HG03521 (cell line): ENCODE data around the gene PRKACG.
A peak's percentile ranks its signal among the peaks of the same experiment; 100 is the strongest.
"Not testable (repeated sequence)": the region's sequence is repeated elsewhere in the genome, so short reads cannot be mapped to it uniquely, and the experiment has no call there.

Experiments
- ATAC-seq: cut with Tn5 transposase; IDR thresholded peaks from one replicate; pipeline ENCODE4 v1.9.1; 2021; ENCODE audit warnings: mild to moderate bottlenecking, moderate library complexity; ENCODE audit not compliant: unreplicated experiment

Gene PRKACG

DNA sequence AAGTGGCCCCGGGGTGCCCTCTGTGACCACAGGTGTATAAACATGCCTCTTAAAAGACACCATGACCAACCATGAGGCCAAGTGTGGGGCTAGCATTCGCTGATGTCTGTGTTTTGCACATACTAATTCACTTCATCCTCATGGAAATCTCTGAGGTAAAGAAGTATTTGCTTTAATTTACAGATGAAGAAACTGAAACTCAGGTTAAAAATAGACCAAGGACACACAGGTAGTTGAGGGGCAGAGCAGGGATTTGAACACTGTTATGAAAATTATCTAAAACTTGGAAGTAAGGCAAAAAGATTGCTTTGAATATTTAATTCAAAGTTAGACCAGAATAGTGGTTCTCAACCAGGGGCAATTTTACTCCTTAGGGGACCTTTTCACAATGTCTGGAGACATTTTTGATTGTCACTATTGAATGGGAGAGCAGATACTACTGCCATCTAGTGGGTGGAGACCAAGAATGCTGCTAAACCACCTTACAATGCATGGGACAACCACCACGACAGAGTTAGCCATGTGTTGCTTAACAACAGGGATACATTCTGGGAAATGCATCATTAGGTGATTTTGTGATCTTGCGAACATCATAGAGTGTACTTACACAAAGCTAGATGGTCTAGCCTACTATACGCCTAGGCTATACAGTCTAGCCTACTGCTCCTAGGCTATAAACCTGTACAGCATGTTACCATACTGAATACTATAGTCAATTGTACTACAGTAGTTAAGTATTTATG lies 13.6 kb upstream of the PRKACG start:
- peak; percentile 73 for ATAC-seq

DNA sequence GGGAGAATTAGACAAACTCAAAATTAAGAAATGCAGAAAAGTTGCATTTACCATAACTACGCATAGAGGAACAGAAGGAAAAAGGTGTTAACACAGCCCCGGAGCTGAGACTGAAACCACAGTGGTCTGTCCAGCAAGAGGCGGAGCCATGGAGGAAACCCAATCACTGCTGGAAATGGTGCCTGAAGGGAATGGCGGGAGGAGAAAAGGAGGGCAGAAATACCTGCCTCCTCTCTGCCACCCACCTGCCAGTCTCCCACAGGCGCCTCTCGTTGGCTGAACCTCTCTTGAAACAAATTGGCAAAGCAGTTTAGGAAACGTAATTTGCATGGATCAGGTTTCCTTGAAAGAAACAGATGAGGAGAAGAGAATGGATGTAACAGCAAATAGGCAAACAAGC lies 9.7 kb upstream of the PRKACG start:
- ATAC-seq: no peak

DNA sequence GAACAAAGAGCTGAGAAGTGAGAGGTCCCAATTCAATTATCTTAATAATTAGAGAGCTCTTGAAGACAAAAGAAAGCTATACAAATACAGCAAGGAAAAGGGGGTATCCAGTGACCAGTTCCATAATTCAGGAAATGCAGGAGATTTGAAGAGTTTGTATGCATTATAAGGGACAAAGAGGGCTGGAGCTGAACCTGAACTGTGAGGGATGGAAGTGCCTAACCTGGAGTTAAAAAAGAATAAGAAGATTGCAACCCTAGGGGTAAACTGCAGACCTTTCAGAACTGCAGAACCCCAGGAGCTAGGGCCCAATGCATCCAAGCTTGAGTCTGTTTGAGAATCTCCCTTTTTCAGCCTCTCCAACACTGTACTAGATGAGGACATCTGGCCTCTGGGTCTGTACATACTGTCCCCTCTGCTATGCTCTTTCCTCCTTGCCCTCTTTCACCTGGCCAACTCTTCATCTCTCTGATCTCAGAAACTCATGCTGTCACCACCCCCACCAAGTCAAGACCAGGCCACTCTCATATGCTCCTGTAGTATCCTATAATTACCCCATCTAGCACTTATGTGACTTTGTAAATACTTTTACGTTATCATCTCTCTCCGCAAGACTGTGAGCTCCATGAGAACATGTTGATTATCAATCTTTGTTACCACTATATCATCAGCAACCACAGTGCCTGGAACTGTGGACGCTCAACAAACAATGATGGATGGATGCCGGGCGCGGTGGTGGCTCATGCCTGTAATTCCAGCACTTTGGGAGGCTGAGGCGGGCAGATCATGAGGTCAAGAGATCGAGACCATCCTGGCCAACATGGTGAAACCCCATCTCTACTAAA lies 6.6 kb upstream of the PRKACG start:
- no peak for ATAC-seq

DNA sequence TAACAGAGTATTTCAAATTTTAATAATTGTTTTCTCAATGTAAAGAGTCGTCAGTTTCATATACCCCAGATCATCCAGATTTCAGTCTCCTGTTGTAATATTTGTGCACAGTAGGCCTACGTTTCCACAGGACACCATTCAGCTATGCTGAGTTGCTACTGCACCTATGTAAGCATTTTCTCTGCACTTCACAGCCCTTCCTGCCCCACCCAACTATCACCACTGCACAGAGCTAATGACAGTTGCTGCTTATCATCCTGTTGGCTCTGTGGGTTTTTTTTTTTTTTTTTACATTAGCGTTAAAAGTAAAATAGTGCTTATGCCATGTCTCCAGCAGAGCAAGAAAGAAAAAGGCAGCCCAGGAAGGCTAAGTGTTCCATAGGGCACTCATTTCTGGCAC lies 5.9 kb upstream of the PRKACG start:
- ATAC-seq: no peak

DNA sequence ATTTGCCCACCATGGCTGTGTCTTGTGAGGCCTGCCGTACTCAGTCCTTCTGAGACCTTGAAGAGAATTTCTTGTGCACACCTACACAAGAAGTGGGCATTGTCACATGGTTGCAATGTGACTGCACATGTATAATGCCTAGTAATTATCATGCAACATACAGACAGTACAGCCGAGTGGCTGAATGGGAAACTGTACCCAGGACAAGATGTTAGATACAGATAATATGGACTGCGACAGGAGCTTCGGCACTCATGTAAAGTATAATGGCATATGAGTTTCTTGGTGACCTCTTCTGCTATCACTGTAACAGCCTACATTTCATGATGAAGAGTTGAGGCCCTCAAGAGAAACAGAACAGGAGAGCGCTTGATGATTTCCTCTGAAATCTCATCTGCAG lies 4.8 kb upstream of the PRKACG start:
- ATAC-seq: no peak

DNA sequence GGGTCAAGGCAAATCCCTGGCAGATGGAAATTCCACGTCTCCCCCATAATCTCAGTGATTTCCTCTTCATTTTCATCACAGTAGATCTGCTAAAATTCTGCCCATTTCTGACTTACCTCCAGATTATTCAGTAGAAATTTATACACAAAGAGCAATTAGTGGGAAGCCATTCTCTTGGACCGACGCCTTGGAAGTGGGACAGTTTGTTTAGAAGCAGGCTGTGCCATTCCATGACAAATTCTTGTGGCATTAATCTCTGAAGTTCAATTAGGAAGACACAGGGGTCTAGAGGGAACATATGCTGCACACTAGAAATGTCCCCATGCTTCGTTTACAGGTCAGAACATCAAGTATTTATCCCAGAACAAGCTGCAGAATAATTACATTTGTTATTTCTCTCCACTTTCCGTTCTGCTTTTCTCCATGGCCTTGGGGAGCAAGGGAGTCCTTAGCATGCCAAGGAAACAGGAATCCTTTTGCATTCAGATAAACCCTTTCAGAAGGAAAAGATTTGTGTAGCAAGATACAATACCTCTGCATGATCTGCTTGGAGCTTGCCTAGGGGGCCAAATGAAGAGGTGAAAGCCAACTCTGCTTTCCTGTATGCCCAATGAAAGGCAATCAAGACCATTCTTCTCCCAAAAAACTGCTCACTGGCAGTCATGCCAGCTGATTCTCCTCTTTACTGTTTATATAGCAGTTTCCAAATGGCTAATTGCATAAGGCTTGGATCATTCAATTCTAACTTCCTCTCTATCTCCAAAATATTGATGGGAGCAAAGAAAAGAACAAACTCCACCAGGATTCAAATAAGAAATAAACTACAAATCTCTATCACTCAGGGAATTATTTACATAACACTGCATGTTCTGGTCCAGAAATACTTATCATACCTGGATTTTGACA lies 2.5 kb upstream of the PRKACG start:
- no peak for ATAC-seq

DNA sequence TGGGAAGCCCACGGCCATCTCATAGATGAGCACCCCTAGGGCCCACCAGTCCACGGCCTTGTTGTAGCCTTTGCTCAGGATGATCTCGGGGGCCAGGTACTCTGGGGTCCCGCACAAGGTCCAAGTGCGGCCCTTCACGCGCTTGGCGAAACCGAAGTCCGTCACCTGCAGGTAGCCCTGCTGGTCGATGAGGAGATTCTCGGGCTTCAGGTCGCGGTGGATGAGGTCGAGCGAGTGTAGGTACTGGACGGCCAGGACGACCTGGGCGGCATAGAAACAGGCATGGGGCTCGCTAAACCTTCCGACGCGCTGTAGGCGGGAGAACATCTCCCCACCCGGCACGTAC lies 558 bp downstream of the PRKACG start:
- no peak for ATAC-seq

DNA sequence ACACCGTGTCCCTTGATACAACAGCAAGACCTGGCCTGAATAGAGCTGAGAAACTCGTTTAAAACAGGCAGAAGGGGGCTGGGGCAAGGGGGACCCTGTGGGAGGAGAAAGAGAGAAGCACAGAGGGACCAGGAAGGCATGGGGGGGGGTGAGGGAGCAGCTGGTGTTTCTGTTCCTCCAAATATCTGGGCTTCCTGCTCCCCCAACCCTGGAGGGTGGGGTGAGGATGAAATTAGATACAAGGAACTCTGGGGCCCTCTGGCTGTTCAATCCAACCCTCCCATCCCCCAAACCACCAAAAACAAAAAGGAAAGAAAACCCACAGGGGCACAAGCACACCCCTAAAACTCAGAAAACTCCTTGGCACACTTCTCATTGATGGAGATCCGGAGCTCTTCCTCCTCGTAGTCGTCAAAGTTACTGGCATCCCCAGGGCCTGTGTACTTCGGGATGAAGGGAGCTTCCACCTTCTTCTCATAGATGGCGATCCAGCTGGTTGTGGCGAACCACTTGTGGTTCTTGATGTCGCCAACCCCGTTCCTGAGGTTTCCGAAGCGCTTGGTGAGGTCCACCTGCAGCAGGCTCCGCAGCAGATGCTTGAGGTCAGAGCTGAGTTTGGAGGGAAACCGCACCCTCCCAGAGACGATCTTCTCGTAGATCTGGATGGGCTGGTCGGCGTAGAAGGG lies 1.1 kb downstream of the PRKACG start:
- no peak for ATAC-seq

DNA sequence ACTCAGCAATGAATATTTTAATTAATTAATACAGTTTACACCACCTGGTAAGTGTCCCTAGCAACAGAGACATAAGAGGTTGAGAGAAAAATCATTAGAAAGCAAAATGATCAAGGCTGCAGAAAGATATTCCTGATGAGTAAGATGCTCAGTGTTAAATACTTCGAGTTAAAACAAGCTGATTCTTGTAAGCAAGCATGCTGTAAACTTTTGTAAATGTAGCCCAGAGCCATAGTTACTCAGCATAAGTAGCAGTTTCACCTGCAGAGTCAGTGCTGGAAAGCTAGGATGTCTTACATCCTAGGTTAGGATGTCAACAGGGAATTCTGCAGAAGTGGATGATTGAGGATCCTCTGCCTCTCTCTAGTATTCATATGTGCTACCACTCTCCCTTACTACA lies 4.2 kb downstream of the PRKACG start:
- no peak for ATAC-seq

DNA sequence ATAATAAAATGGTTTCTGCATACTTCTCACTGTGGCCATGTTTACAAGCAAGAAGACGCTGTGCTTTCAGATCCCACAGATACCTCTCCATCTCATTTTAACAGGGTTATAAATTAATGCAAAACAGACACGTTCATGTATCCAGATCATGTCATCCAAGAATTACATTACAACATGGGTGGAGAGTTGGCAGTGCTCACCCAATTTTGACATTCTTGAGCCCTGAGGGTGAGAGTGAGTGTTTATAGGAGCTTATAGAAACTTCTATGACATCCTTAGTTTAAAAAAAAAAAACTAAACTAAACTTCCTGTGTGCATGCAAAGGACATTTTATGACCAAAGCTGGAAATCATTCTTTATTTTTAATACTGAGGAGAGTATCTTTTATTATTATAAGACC lies 9.1 kb downstream of the PRKACG start:
- no peak for ATAC-seq

DNA sequence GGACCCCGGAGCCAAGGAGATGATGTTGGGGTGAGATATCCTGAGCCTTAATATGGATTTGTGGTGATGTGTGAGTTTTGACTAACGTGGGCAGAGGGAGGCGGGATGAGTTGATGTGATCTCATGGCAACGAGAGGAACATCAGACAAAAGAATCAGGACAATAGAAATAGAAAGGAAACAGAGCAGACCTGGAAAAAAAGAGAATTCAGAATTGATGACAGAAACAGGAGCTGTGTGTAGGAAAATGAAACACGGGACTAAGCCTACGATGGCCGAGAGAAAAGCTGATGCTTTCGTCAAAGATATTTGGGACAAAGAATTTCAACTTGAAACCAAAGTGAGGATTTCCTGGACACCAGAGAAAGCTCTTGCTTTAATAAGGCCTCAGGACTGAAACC lies 10.9 kb downstream of the PRKACG start:
- ATAC-seq: no peak

DNA sequence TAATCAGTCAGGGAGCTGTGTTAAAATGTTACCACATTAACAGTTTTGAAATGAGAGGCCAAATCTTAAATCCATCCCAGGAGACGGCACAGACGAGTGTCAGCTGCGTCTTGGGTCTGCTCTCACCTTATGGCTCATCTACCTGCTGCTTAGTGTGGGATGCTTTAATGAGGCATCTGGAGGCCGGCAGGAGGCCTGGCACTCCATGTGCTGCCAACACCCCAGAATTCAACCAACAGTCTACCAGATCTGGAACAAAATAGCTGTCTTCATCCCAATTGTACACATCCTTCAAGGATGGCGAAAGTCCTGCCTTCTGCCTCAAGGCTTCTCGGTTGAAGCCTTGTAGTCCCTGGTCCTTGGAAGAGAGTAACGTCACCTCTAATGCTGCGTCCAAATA lies 12.0 kb downstream of the PRKACG start:
- ATAC-seq: no peak

DNA sequence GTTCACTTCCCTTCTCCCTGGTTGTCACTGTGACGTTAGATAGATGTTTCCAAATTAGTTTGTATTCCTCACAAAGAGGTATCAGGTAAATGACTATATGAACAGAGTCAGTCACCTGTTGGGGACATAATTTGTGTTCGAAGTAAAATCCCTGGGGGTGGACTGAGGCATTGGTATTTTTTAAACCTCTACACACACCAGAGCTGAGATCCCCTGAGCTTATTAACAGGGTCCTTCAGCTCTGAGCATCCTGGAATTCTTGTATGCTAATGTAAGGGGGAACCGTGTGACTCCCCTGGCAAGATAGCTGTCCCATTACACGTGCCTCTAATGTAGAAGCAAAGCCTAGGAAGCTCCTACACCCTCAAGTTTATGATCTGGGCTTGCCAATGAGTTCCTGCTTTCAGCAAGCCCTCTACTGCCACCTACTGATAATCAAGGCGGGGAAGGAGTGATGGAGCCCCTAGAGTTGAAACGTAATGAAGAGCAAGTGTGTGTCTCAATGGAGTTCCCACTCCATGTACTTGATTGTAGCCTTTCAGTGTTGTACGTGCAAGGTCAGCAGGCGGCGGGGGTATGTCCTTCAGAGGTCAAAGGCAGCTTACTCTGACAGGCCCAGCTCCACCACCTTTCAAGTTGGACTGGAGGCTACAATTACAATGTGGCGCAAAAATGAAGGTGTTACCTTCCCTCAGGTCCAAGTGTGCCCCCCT lies 14.4 kb downstream of the PRKACG start:
- ATAC-seq: peak; percentile 68

DNA sequence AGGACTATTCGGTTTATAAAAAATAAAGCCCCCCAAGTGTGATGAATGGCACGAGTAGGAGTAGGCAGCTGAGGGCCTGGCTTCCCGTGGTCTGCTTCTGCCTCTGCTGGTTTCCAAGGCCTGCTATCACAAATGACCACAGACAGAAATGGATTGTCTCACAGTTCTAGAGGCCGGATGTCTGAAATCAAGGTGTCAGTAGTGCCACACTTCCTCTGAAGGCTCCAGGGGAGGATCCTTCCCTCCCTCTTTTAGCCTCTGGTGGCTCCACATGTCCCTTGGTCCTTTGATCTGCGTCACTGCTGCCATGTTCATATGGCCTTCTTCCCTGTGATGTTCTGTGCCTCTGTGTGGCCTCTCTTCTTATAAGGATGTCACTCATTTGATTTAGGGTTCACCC lies 15.1 kb downstream of the PRKACG start:
- no peak for ATAC-seq

DNA sequence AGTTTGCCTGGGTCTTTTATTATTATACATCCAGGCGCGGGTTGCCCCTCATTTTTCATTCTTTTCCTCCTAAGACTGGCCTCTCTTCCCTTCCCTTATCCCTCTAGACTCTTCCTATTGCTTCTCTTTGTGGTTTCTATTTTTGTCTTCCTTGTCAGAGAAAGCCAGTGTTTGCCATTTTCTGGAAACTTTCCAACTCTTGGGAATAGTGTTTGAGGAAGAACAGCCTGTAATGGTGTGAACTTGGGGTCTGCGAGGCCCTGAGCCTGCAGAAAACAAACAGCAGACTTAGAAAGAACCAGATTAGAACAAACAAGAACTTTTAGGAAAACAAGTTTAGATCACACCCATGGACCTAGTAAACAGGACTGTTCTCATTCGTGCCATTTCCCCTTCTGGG lies 15.5 kb downstream of the PRKACG start:
- no peak for ATAC-seq

DNA sequence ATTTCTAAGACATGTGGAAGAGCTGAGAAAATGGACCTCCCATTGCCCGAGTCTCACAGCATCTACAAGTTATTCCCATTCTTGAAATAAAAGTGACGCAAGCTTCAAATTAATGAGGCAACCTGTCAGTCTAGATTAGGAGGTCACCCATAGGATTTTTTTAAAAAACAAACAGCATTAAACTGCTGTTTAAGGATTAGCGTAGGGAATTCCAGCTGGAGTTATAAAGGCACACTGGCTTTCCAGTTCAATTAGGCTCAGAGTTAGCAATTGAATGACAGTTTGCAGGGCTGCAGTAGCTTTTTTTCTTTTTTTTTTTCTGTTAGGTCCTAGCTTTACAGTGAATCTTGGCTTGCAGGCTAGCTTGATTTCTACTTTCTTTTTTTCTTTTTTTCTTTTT lies 16.2 kb downstream of the PRKACG start:
- no peak for ATAC-seq

DNA sequence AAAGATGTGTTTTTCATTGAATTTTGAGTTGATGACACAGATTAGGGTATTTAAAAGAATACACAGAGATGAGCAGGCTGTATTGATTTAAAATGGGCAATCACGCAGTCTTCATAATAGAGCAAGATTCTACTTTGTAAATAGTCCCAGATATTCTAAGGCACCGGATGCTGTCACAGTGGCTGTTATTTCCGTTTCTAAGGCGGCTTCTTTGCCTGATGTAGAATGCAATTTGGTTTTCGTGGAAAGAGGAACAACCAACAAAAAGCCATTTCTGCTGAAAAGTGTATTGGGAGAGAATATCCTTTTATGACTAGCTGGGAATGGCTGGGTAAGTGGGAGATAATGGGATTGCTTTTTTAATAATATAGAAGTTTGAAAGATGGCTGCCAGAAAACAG lies 17.5 kb downstream of the PRKACG start:
- ATAC-seq: no peak

DNA sequence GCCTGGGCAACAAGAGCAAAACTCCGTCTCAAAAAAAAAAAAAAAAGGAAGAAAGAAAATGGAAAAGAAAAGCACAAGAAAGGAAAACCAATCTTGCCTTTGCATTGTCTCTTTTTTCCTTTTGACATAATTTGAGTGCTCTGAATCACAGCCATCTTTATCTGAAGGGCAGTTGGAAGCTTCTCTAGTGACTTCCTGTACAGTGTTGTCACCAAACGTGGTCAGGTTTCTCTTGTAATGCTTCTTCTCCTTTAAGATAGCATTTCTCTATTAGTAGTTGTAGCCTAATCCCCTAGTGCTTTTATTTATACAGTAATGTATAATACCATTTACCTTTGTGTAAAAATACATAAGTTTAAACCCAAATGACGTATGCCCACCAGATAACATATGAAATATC lies 18.1 kb downstream of the PRKACG start:
- no peak for ATAC-seq

DNA sequence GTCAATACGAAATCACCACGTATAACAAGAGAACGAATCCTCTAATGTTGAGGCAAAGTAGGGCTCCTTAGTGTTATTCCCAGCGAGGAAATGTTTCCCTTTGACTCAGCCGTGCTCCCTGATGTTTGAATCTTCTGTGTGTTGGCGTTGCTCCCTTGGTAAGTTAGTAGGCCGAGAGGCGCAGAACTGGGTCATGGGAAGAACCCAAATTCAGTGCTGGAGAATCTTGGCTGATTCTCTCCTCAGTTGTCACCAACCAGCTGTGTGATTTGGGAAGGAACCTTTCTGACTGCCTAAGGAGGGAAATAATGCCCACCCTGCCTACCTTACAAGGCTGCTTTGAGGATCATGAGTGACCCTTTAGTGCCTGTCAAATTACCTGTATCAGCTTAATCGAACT lies 22.5 kb downstream of the PRKACG start:
- no peak for ATAC-seq

DNA sequence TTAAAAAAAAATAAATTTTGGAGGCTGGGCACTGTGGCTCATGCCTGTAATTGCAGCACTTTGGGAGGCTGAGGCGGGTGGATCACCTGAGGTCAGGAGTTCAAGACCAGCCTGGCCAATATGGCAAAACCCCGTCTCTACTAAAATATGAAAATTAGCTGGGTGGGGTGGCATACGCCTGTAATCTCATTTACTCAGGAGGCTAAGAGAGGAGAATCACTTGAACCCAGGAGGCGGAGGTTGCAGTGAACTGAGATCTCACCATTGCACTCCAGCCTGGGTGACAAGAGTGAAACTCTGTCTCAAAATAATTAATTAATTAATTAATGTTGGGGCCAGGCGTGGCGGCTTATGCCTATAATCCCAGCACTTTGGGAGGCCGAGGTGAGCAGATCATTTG lies 27.0 kb downstream of the PRKACG start:
- not testable (repeated sequence) for ATAC-seq
